HepG2 (cell line): ENCODE results near the gene FHIT.

ENCODE experiments used
- FOXO4 ChIP-seq: sonication (generic); formaldehyde crosslinking; conservative IDR thresholded peaks from 2 replicates; pipeline ENCODE4 v1.8.1; 2023; ENCODE audit warnings: missing genetic modification reagents
- KLF16 ChIP-seq, 2 experiments: sonication (generic) in 1 of 2; formaldehyde crosslinking in 1 of 2; IDR thresholded peaks; 2 replicates each; pipeline versions ENCODE4 v1.6.1 to v1.8.0; 2016 to 2023; ENCODE audit warnings: missing genetic modification reagents in 2 of 2, missing compliant biosample characterization in 1 of 2
- USF2 ChIP-seq, 2 experiments: sonication (generic) in 1 of 2; formaldehyde crosslinking in 1 of 2; IDR thresholded peaks; 2 replicates each; pipeline versions ENCODE4 v1.5.1 to v1.6.1; 2011 to 2020; ENCODE audit warnings: borderline replicate concordance in 1 of 2, low read depth in 1 of 2, low read length in 1 of 2, mild to moderate bottlenecking in 1 of 2, missing genetic modification reagents in 1 of 2, moderate library complexity in 1 of 2
- ZBTB1 ChIP-seq: sonication (generic); formaldehyde crosslinking; IDR thresholded peaks from 2 replicates; pipeline ENCODE4 v1.4.0; 2020; ENCODE audit warnings: missing genetic modification reagents, borderline replicate concordance
- ZBTB21 ChIP-seq: sonication (generic); formaldehyde crosslinking; IDR thresholded peaks from 2 replicates; pipeline ENCODE4 v1.4.0; 2020; ENCODE audit warnings: missing genetic modification reagents
- ZNF510 ChIP-seq: sonication (generic); formaldehyde crosslinking; IDR thresholded peaks from 2 replicates; pipeline ENCODE4 v1.4.0; 2020; ENCODE audit warnings: low read depth, mild to moderate bottlenecking, missing genetic modification reagents
- ZSCAN31 ChIP-seq: sonication (generic); formaldehyde crosslinking; IDR thresholded peaks from 2 replicates; pipeline ENCODE4 v1.5.0; 2020; ENCODE audit warnings: low read depth, mild to moderate bottlenecking, missing genetic modification reagents
- TF ChIP-seq, protein P1 (sequence below): sonication (generic); formaldehyde crosslinking; IDR thresholded peaks from 2 replicates; pipeline ENCODE4 v1.5.0; 2020; ENCODE audit warnings: mild to moderate bottlenecking, missing genetic modification reagents, moderate library complexity
- TF ChIP-seq, protein P2 (sequence below): IDR thresholded peaks from 2 replicates; pipeline ENCODE4 v1.6.1; 2012; ENCODE audit warnings: inconsistent platforms
- TF ChIP-seq, protein P3 (sequence below): IDR thresholded peaks from 2 replicates; pipeline ENCODE4 v1.6.1; 2016; ENCODE audit warnings: low read depth
- TF ChIP-seq, protein P4 (sequence below): sonication (generic); formaldehyde crosslinking; IDR thresholded peaks from 2 replicates; pipeline ENCODE4 v1.5.0; 2020; ENCODE audit warnings: missing genetic modification reagents

- TF ChIP-seq, protein P1, sequence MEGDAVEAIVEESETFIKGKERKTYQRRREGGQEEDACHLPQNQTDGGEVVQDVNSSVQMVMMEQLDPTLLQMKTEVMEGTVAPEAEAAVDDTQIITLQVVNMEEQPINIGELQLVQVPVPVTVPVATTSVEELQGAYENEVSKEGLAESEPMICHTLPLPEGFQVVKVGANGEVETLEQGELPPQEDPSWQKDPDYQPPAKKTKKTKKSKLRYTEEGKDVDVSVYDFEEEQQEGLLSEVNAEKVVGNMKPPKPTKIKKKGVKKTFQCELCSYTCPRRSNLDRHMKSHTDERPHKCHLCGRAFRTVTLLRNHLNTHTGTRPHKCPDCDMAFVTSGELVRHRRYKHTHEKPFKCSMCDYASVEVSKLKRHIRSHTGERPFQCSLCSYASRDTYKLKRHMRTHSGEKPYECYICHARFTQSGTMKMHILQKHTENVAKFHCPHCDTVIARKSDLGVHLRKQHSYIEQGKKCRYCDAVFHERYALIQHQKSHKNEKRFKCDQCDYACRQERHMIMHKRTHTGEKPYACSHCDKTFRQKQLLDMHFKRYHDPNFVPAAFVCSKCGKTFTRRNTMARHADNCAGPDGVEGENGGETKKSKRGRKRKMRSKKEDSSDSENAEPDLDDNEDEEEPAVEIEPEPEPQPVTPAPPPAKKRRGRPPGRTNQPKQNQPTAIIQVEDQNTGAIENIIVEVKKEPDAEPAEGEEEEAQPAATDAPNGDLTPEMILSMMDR (CRISPR knock-in tag), result no peak
- TF ChIP-seq, protein P2, sequence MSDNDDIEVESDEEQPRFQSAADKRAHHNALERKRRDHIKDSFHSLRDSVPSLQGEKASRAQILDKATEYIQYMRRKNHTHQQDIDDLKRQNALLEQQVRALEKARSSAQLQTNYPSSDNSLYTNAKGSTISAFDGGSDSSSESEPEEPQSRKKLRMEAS, result no peak
- no peak for TF ChIP-seq FOXO4
- no peak for TF ChIP-seq ZBTB1
- no peak for TF ChIP-seq ZBTB21 (CRISPR knock-in tag)
- TF ChIP-seq KLF16 (CRISPR knock-in tag; IDR thresholded peaks at IDR 0.05), result no peak
- TF ChIP-seq USF2 (IDR thresholded peaks at IDR 0.05; ENCODE audit: low read depth, low read length), result no peak
- no peak for TF ChIP-seq USF2 (CRISPR knock-in tag; IDR thresholded peaks at IDR 0.05; ENCODE audit: borderline replicate concordance)
- TF ChIP-seq ZSCAN31 (CRISPR knock-in tag), result no peak
- TF ChIP-seq ZNF510 (CRISPR knock-in tag), result no peak
- TF ChIP-seq, protein P3, sequence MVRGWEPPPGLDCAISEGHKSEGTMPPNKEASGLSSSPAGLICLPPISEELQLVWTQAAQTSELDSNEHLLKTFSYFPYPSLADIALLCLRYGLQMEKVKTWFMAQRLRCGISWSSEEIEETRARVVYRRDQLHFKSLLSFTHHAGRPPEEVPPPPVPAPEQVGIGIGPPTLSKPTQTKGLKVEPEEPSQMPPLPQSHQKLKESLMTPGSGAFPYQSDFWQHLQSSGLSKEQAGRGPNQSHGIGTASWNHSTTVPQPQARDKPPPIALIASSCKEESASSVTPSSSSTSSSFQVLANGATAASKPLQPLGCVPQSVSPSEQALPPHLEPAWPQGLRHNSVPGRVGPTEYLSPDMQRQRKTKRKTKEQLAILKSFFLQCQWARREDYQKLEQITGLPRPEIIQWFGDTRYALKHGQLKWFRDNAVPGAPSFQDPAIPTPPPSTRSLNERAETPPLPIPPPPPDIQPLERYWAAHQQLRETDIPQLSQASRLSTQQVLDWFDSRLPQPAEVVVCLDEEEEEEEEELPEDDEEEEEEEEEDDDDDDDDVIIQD (CRISPR knock-in tag), result no peak
- TF ChIP-seq, protein P4, sequence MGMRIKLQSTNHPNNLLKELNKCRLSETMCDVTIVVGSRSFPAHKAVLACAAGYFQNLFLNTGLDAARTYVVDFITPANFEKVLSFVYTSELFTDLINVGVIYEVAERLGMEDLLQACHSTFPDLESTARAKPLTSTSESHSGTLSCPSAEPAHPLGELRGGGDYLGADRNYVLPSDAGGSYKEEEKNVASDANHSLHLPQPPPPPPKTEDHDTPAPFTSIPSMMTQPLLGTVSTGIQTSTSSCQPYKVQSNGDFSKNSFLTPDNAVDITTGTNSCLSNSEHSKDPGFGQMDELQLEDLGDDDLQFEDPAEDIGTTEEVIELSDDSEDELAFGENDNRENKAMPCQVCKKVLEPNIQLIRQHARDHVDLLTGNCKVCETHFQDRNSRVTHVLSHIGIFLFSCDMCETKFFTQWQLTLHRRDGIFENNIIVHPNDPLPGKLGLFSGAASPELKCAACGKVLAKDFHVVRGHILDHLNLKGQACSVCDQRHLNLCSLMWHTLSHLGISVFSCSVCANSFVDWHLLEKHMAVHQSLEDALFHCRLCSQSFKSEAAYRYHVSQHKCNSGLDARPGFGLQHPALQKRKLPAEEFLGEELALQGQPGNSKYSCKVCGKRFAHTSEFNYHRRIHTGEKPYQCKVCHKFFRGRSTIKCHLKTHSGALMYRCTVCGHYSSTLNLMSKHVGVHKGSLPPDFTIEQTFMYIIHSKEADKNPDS (CRISPR knock-in tag), result no peak
Measured at GRCh38 chr3:59885101-59885500, 1366.2 kb downstream of the FHIT start.
